Measurements from ENCODE around the gene NINJ1.

GRCh38 chr9:93131599-93132286 is 2.3 kb downstream of the NINJ1 start:
- no peak for TF ChIP-seq CTCF (IDR thresholded peaks at IDR 0.05; ENCODE audit: low read length)
- no peak for TF ChIP-seq EZH2 (IDR thresholded peaks at IDR 0.05; ENCODE audit: borderline replicate concordance, low read length)

All from OCI-LY1 (cell line).